ENCODE data around the gene EPHB2. TPM values are rescaled to one million over a fixed set of nuclear protein-coding genes. Genes with fewer than 3 reads are reported as not detected.

EPHB2 gene
- total and polyA plus RNA-seq, 2 donors from 2014 or later, result 3.0 to 9.5 TPM

DNA sequence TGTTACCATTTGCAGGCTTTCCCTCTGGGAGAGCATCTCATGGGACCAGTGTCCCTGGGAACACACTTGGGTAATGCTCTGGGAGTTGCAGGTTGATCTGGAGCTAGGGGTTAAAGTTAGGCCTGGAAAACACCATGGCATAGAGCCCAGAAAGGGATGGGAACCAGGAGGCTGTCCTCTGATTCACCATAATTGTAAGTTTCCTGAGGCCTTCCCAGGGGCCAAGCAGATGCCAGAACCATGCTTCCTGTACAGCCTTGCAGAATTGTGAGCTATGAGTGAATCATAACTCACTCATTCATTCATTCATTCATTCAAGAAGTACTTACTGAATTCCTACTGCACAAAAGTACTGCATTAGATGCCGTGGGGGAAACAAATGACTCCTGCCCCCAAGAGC lies 212.0 kb downstream of the EPHB2 start:
- TF ChIP-seq, protein P1, sequence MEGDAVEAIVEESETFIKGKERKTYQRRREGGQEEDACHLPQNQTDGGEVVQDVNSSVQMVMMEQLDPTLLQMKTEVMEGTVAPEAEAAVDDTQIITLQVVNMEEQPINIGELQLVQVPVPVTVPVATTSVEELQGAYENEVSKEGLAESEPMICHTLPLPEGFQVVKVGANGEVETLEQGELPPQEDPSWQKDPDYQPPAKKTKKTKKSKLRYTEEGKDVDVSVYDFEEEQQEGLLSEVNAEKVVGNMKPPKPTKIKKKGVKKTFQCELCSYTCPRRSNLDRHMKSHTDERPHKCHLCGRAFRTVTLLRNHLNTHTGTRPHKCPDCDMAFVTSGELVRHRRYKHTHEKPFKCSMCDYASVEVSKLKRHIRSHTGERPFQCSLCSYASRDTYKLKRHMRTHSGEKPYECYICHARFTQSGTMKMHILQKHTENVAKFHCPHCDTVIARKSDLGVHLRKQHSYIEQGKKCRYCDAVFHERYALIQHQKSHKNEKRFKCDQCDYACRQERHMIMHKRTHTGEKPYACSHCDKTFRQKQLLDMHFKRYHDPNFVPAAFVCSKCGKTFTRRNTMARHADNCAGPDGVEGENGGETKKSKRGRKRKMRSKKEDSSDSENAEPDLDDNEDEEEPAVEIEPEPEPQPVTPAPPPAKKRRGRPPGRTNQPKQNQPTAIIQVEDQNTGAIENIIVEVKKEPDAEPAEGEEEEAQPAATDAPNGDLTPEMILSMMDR (IDR thresholded peaks at IDR 0.05; ENCODE audit: borderline replicate concordance, extremely low read depth, insufficient read depth), result no peak
- intact Hi-C loops (cut with DNase I), result no loop called here
- Histone ChIP-seq H3K4me1 (ENCODE audit: control insufficient read depth in 2 of 3, insufficient read depth in 2 of 3, low read depth in 1 of 3, low read length in 3 of 3) (no peaks in the 10 kb centered on the region), H3K27me3 (ENCODE audit: control insufficient read depth, insufficient read depth, low read length) (no peaks in the 10 kb centered on the region), H3K9ac (ENCODE audit: low read length in 3 of 3) (no peak overlapping the region), H3K27ac (ENCODE audit: low read depth in 2 of 2, low read length in 2 of 2) (no peak overlapping the region), H3K4me3 (ENCODE audit: low read length in 3 of 3) (no peak overlapping the region), H3K36me3 (ENCODE audit: control insufficient read depth in 2 of 3, insufficient read depth in 3 of 3, low read length in 3 of 3) (no peaks in the 10 kb centered on the region), H3K9me3 (ENCODE audit: control insufficient read depth in 2 of 3, insufficient read depth in 1 of 3, low read length in 3 of 3) (no peaks in the 10 kb centered on the region)
- FAIRE-seq (no peak), DNase-seq (no peak)

DNA sequence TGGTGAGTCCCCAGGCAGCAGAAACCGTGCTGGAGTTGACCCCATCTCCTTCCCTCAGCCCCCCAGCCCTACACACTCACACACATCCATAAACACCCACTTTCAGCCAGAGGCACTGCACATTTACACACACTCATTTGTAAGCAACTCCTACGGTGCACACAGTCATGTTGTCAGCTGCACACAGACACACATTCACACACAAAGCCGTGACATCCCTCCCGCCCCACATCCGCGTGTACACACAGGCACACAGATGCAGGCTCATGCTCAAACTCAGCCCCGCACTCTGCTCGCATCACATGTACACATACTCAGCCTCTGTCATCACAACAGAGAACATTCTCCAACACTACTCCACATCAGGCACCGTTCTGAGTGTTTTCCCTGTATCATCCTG lies 214.5 kb downstream of the EPHB2 start:
- intact Hi-C loops (cut with DNase I), result no loop called here
- no peaks in the 10 kb centered on the region for H3K4me1 ChIP-seq (ENCODE audit: control insufficient read depth in 2 of 3, insufficient read depth in 2 of 3, low read depth in 1 of 3, low read length in 3 of 3)
- H3K4me3 ChIP-seq (ENCODE audit: low read length in 3 of 3), result no peak overlapping the region
- no peaks in the 10 kb centered on the region for H3K36me3 ChIP-seq (ENCODE audit: control insufficient read depth in 2 of 3, insufficient read depth in 3 of 3, low read length in 3 of 3)
- H3K27ac ChIP-seq (ENCODE audit: low read depth in 2 of 2, low read length in 2 of 2), result no peak overlapping the region
- no peaks in the 10 kb centered on the region for H3K9me3 ChIP-seq (ENCODE audit: control insufficient read depth in 2 of 3, insufficient read depth in 1 of 3, low read length in 3 of 3)
- DNase-seq (no peak), FAIRE-seq (no peak)
- TF ChIP-seq, protein P1 (IDR thresholded peaks at IDR 0.05; ENCODE audit: borderline replicate concordance, extremely low read depth, insufficient read depth), result no peak
- H3K27me3 ChIP-seq (ENCODE audit: control insufficient read depth, insufficient read depth, low read length), result no peaks in the 10 kb centered on the region
- H3K9ac ChIP-seq (ENCODE audit: low read length in 3 of 3), result no peak overlapping the region

- intact Hi-C loops (cut with DNase I), result no loop called here
- H3K4me3 ChIP-seq (ENCODE audit: low read length in 3 of 3), result no peak overlapping the region
- H3K27ac ChIP-seq (ENCODE audit: low read depth in 2 of 2, low read length in 2 of 2), result no peak overlapping the region
- H3K4me1 ChIP-seq (ENCODE audit: control insufficient read depth in 2 of 3, insufficient read depth in 2 of 3, low read depth in 1 of 3, low read length in 3 of 3), result no peaks in the 10 kb centered on the region
- H3K9ac ChIP-seq (ENCODE audit: low read length in 3 of 3), result no peak overlapping the region
- TF ChIP-seq, protein P1 (IDR thresholded peaks at IDR 0.05; ENCODE audit: borderline replicate concordance, extremely low read depth, insufficient read depth), result peak; percentile 50
- FAIRE-seq (no peak), DNase-seq (peak in 4 of 5 donors; percentile 42 to 71 (median 59))
- no peaks in the 10 kb centered on the region for H3K9me3 ChIP-seq (ENCODE audit: control insufficient read depth in 2 of 3, insufficient read depth in 1 of 3, low read length in 3 of 3)
- no peaks in the 10 kb centered on the region for H3K27me3 ChIP-seq (ENCODE audit: control insufficient read depth, insufficient read depth, low read length)
- H3K36me3 ChIP-seq (ENCODE audit: control insufficient read depth in 2 of 3, insufficient read depth in 3 of 3, low read length in 3 of 3), result no peaks in the 10 kb centered on the region
Measured at GRCh38 chr1:22930240-22930912, 219.7 kb downstream of the EPHB2 start.

All from kidney (tissue), 14 donors.